RWPE1 (cell line): ENCODE results near the gene KCNIP1.

ENCODE experiments used
- CTCF ChIA-PET: fragments of 350-600 bp; sonication (Branson Sonifier 250); formaldehyde crosslinking; extraction: SDS; loops from one replicate; lab custom pipeline; 2021; lab: Yijun Ruan, JAX
- POLR2A ChIA-PET: fragments of 400-600 bp; formaldehyde crosslinking; extraction: SDS; loops from one replicate; lab custom pipeline; 2020; ENCODE audit warnings: antibody characterized with exemption; ENCODE audit not compliant: low non-redundant PET; lab: Yijun Ruan, JAX
- DNase-seq: peaks from one replicate; pipeline ENCODE4 v3.0.0; 2012; ENCODE audit warnings: low spot score
- H3K27ac ChIP-seq: fragments of 450-650 bp; 2 replicates; pipeline ENCODE4 v1.5.1; 2017
- TF ChIP-seq, protein P1 (sequence below): fragments of 450-650 bp; conservative IDR thresholded peaks from 2 replicates; pipeline ENCODE4 v1.5.1; 2017; ENCODE audit warnings: low read depth, mild to moderate bottlenecking

Gene KCNIP1

DNA sequence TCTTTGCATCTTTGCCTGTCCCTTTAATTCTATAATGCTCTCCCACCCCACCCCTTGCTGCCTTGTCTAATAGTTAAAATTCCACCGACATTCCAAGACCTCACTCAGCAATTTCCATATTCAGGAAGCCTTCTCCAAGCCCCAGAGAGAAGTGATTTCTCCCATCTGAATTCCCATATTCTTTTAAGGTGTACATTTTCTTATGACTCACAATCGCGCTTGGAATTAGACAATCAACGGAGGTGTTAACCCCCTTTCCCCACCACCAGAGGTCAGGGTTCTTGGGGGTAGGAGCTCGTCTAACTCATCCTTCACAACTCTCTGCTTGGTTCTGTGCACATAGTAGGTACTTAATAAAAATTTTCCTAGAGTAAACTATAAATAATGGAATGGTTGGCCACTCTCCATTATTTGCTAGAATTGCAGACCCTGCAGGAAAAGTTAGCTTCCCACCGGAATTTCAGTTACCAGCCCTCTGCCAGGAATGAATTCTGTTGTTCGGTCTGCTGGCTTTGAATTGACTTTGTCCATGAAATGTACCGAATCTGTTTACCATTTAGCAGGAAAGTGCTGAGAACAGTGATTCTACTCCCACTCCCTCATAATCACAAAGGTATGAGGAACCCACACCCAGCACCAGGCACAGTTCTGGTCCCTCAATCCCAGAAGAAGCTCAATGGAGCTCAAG is 5.0 kb downstream of the KCNIP1 start:
- TF ChIP-seq, protein P1, sequence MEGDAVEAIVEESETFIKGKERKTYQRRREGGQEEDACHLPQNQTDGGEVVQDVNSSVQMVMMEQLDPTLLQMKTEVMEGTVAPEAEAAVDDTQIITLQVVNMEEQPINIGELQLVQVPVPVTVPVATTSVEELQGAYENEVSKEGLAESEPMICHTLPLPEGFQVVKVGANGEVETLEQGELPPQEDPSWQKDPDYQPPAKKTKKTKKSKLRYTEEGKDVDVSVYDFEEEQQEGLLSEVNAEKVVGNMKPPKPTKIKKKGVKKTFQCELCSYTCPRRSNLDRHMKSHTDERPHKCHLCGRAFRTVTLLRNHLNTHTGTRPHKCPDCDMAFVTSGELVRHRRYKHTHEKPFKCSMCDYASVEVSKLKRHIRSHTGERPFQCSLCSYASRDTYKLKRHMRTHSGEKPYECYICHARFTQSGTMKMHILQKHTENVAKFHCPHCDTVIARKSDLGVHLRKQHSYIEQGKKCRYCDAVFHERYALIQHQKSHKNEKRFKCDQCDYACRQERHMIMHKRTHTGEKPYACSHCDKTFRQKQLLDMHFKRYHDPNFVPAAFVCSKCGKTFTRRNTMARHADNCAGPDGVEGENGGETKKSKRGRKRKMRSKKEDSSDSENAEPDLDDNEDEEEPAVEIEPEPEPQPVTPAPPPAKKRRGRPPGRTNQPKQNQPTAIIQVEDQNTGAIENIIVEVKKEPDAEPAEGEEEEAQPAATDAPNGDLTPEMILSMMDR: no peak
- no peak overlapping the region for H3K27ac ChIP-seq
- no peak for DNase-seq
- CTCF ChIA-PET: interaction anchor here (0.6 to 2.0 kb wide), 2 partner anchors 74 to 847 kb away, joined by 4 to 6 read pairs; no protein-coding TSS in a partner anchor
- POLR2A ChIA-PET: no interaction called here

DNA sequence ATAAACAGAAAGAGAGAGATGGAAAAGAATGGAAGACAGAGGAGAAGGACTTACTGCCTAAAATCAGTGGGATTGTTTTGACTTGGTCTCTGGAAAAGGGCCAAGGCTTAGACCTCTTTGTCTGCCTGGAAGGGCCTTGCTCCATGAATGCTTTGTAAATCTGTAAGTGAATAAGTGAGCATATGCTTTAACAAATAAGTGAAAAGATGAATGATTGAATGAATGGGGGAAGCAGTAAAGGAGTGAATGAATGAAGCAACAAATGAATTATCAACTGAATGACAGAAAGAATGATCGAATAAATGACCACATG is 5.5 kb downstream of the KCNIP1 start:
- DNase-seq: no peak
- TF ChIP-seq, protein P1: no peak
- POLR2A ChIA-PET: no interaction called here
- no peak overlapping the region for H3K27ac ChIP-seq
- CTCF ChIA-PET: interaction anchor here (0.6 kb wide), 1 partner anchor 848 kb away, joined by 4 read pairs; no protein-coding TSS in a partner anchor

DNA sequence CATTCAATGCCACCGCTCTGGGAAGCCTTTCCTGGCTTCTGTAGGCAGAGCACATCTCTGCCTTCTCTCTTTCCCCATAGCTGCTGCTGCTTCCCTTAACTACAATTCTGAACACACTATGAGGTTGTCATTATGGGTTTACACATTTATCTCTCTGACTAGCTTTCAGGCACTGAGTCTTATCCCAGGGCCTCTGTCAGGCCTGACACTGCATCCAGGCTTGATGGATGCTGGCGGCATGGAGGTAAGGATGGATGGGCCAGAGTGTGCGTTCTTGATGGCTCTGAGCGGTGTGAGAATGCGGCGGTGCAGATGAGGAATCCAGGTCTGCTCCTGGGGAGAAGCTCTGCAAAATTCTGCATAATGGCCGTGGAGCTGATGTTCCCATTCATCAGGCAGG is 6.3 kb downstream of the KCNIP1 start:
- no peak overlapping the region for H3K27ac ChIP-seq
- CTCF ChIA-PET: no interaction called here
- no peak for DNase-seq
- TF ChIP-seq, protein P1: no peak
- POLR2A ChIA-PET: no interaction called here

DNA sequence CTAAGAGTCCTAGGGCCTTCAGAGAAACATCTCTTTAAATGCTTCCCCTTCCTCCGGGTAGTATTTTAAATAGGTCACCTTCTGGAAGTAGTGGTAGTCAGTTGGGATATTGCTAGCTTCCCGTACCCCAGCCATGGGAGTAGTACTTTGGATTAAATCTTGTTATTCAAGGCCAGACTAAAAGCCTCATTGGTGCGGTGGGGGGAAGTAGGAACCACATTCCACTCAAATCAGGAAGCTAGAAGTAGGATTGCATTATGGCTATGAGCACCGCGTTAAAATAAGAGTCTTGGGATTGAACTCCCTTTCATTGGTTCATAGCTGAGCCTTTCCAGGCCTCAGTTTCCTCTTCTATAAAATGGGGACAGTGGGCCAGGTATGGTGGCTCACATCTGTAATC is 6.7 kb downstream of the KCNIP1 start:
- DNase-seq: no peak
- POLR2A ChIA-PET: no interaction called here
- no peak overlapping the region for H3K27ac ChIP-seq
- CTCF ChIA-PET: no interaction called here
- TF ChIP-seq, protein P1: no peak

DNA sequence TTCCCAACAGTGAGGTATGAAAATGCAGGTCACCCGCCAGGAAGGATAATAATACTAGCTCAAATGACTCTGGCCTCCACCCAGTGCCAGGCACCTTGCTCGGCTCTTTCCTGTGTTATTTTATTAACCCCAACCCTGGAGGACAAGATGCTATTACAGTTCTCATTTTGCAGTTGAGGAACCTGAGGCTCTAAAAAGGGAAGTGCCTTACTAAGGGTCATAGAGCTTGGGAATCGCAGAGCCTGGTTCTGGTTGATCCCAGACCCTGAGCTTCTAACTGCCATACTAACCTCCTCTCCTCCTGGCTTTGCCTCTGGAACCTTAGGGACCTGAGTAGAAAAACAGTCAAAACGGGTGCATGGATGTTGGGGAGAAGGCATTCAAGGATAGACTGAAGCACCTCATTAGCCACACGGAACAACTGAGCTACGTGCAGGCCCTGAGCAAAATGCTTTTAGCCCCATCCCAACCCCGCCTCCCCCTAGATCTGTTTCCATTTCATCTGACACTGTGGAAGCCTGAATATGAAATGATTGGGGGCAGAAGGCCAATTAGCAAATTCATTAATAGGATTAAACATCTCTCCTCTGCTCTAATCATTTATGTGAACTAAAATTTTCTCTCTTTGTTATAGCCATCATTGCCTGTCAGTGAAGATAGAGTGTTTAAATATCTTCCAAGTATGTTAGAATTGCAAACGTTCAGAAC is 7.9 kb downstream of the KCNIP1 start:
- ChIA-PET POLR2A (no interaction called here), CTCF (interaction anchor here (0.6 to 0.9 kb wide), 2 partner anchors 112 to 619 kb away, joined by 3 read pairs; no protein-coding TSS in a partner anchor)
- H3K27ac ChIP-seq: no peak overlapping the region
- TF ChIP-seq, protein P1: no peak
- DNase-seq: no peak

DNA sequence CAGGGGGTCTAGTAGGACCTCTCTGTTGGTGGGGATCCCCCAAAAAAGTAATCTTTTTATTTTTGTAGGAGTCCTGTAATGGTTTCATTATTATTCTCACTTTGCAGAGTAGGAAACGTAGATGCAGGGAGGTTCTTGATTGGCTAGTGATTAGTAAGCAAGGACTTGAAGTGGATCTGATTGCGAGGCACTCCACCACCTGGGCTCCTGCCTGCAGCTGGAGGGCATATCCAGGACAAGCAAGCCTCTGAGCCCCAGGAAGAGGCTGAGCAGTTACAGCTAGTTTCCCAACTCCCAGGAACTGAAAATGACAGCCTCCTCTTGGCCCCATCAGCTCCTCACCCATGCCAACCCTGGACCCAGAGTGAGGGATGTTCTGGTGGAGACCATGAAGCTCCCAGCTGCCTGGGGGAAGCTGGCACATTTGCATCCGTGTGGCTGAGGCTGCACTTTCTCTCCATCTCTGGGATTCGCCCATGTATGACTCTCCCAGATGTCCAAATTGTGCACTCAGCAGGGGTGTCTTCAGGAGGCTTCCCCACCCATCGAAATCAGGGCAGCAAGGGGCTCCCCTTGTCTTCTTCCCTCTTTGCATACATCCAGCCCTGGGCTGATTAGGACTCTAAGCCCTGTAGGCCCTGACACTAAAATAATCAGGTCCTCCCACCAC is 10.2 kb downstream of the KCNIP1 start:
- ChIA-PET POLR2A (no interaction called here), CTCF (no interaction called here)
- no peak for DNase-seq
- TF ChIP-seq, protein P1: no peak
- H3K27ac ChIP-seq: no peak overlapping the region
